MG63 (cell line): ENCODE results near the gene CAPS. TPM values are rescaled to one million over a fixed set of nuclear protein-coding genes. Genes with fewer than 3 reads are reported as not detected.
"Not testable (repeated sequence)": the region's sequence is repeated elsewhere in the genome, so short reads cannot be mapped to it uniquely, and the experiment has no call there.

Source experiments
- DNase-seq: peaks from one replicate; pipeline ENCODE4 v3.0.0-alpha.2; 2020
- H3K27me3 ChIP-seq: fragments of 250-450 bp; sonication (Bioruptor Pico); 2 replicates; pipeline ENCODE4 v1.5.1; 2020; ENCODE audit warnings: mild to moderate bottlenecking, moderate library complexity
- H3K36me3 ChIP-seq: fragments of 250-450 bp; sonication (Bioruptor Pico); 2 replicates; pipeline ENCODE4 v1.5.1; 2020; ENCODE audit warnings: mild to moderate bottlenecking, moderate library complexity
- H3K4me3 ChIP-seq: fragments of 250-450 bp; sonication (Bioruptor Pico); 2 replicates; pipeline ENCODE4 v1.5.1; 2020; ENCODE audit warnings: mild to moderate bottlenecking, moderate library complexity
- H3K9me3 ChIP-seq: fragments of 250-450 bp; sonication (Bioruptor Pico); 2 replicates; pipeline ENCODE4 v1.5.1; 2020; ENCODE audit warnings: mild to moderate bottlenecking, moderate library complexity
- total RNA-seq: library from RNA; depleted of rRNA; stranded (reverse); fragments of >200 nt; shearing (Covaris generic); gene quantifications from 2 replicates; pipeline ENCODE4 v1.2.3, GENCODE V29; 2014; ENCODE audit warnings: low replicate concordance

The CAPS gene
- total RNA-seq, 1 experiment from 2014 or later: 0.36 TPM

DNA sequence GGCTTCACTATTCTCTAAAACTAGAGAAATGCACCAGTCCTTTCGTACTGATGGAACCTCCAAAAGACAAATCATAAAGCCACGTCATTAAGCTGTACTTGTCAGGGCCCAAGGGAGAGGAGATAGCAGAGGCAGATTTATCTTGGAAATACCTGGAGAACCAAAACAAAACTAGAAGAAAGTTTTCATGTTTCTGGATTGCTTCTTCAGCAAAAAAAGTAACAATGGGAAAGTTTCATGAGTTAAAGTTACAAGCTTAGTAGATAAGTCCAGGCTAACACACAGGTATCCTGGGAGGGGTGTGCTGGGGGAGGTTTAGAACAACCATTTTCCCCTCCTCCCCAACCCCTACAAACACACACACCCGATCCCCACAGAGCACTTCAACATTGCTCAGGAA lies 42.3 kb downstream of the CAPS start:
- H3K9me3 ChIP-seq: no peaks in the 10 kb centered on the region
- H3K36me3 ChIP-seq: no peaks in the 10 kb centered on the region
- no peaks in the 10 kb centered on the region for H3K27me3 ChIP-seq
- DNase-seq: no peak
- H3K4me3 ChIP-seq: no peak overlapping the region

DNA sequence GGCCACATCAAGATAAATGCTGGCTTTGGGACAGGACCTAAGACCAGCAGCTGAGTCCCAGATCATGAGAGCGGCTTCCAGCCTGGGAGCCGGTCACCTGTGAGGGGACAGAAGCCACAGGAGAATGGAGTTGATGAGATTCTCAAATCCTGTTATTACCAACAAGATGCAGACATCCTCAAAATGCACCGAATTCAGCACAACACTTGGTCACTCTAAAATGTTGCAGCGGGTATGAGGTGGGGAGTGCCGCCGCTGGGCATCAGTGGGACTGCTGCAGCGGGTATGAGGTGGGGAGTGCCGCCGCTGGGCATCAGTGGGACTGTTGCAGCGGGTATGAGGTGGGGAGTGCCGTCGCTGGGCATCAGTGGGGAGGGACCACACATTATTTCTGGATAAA lies 42.7 kb downstream of the CAPS start:
- Histone ChIP-seq H3K4me3 (no peak overlapping the region), H3K9me3 (no peaks in the 10 kb centered on the region)
- DNase-seq: no peak

DNA sequence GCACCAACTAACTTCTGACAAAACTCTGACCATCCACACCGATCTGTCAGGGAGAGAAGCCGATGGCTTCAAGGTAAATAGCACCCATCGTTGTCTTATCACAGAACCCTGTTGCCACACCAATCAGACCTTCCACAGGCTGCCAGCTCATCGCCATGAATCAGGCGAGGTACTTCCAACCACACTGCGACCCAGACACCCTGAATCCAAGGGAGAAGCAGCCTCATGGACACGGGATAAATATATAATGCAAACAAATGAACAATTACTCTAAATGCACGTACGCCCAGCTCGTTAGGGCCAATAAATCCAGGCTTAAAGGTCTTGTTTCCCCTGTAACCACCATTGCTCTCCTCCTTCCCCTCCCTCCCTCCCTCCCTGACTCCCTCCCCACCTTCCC lies 43.1 kb downstream of the CAPS start:
- no peak for DNase-seq
- Histone ChIP-seq H3K9me3 (no peaks in the 10 kb centered on the region), H3K4me3 (no peak overlapping the region), H3K36me3 (no peaks in the 10 kb centered on the region), H3K27me3 (no peaks in the 10 kb centered on the region)

More for the DNA sequence above, 42.7 kb downstream of the CAPS start:
- Histone ChIP-seq H3K27me3 (no peaks in the 10 kb centered on the region), H3K36me3 (no peaks in the 10 kb centered on the region)

DNA sequence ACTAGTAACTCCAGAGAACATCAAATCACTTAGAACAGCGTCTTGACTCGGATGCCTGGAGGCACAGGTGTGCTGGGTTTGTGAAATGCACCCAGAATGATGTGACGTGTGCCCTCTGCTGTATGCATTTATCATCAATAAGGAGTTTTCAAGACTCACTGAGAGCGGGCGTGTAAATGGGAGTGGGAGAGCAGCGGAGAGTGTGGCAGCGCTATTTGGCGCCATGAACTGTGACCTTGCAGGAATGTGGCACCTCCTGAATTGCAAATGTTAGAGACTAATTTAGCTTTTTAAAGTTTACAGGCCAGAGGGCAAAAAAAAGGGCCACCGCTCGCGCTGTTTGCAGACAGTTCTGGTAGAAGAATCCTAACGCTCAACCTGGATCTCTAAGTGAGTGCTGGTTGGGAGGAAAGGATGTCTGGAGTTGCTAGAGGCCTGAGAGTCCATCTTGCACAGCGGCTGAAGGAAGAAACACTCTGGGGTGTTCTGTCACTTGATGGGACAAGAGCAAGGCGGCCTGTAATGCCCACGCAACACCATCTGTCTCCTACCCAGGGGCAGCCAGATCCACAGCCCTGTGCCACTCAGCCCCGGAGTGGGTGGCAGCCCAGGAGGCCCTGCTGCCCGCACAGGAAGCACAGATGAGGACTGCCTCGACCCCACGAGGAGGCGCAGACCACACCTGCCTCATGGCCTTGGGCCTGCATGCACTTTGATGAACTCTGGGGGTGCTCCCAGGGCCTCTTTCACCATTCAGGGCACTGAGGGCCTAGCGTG lies 44.2 kb downstream of the CAPS start:
- no peak for DNase-seq
- H3K9me3 ChIP-seq: no peaks in the 10 kb centered on the region
- no peak overlapping the region for H3K4me3 ChIP-seq
- H3K36me3 ChIP-seq: no peaks in the 10 kb centered on the region
- no peaks in the 10 kb centered on the region for H3K27me3 ChIP-seq

DNA sequence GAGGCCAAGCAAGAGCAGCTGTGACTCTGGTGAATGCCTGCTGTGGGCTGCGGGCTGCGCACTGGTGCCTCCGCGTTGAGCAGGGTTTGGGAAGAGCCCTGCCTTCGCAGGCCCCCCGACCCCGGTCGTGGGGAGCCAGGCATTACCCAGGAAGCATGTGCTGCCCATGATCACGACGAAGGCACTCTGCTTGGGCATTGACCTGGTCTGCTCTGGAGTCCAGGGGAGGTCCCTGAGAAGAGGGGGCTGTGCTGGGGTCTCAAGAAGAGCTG lies 44.7 kb downstream of the CAPS start:
- H3K9me3 ChIP-seq: no peaks in the 10 kb centered on the region

DNA sequence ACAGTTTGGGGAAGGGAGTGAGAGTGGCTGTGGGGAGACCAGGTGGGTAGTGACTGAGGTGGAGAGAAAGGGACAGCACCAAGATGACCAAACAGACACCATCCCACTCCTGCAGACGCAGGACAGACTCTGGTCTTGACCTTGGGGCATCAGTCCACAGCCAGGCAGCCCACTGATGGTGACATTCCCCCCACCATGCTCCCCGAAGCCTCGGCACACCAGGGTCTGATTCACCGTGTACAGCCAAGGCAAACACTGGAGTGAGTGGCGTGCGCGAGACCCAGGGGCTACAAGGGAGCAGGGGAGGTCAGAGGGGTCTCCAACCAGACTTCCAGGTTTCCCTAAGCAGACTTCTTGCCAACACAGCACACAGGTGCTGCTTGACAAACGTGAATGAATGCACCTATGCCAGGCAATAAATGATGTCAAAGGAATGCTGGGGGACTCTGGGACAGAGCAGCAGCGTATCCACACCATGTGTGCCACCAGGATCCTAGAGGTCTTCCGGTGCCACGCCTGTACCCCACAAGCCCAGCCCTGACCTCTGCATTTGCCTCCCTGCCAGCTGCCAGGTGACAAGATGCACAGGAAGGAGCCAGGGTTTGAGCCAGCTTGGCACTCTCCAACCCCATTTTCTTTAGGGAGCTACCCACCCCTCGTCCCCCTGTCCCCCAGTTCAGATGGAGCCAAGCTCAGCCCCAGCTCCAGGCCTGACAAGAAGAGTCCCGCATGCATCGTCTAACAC lies 45.4 kb downstream of the CAPS start:
- DNase-seq: no peak
- Histone ChIP-seq H3K27me3 (no peaks in the 10 kb centered on the region), H3K9me3 (no peaks in the 10 kb centered on the region), H3K4me3 (no peak overlapping the region), H3K36me3 (no peaks in the 10 kb centered on the region)

More for the DNA sequence above, 44.7 kb downstream of the CAPS start:
- Histone ChIP-seq H3K4me3 (no peak overlapping the region), H3K36me3 (no peaks in the 10 kb centered on the region), H3K27me3 (no peaks in the 10 kb centered on the region)
- no peak for DNase-seq

DNA sequence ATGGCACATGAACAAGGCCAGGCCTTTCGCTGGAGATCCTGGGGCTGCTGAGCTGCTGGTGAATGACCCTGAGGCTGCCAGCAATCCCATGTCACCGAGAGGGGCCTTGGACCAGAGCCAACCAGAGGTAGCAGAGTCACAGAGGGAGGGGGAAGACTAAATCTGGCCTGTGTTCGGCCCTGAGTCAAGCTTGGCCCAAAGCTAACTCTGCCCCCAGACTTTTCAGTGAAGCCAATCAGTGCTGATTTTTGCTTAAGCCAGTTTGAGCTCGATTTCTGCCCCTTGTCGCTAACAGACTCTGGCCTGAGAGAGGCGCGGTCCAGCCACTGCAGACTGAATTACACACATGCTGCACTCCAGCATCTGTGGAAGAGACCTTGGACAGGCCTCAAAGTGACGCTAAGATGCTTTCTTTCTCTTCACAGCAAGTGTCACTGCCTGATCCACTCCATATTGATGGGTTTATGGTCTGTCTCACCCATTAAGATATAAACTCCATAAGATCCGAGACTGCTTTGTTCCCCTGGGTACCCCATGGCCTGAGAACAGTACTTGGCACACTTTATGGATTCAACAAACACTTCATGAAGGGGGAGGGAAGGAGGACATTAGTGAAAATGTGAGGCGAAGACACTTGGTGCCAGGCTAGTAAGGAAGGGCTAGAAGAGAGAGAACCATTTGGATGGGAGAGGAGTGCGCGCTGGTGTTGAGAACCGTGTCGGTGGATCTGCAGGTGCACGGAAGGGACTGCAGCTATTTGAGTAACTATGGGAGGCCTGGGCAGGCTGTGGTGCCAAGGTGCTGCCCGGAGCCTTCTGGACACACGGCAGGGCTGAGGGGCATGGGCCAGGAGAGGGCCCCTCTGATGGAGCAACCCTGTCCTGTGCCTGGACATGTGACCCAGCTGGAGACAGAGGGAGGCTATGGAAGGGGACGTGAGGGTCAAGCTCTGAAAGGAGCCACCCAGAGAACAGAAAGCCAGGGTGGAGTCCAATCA lies 46.2 kb downstream of the CAPS start:
- Histone ChIP-seq H3K4me3 (no peak overlapping the region), H3K9me3 (no peaks in the 10 kb centered on the region), H3K27me3 (no peaks in the 10 kb centered on the region), H3K36me3 (no peaks in the 10 kb centered on the region)
- no peak for DNase-seq

DNA sequence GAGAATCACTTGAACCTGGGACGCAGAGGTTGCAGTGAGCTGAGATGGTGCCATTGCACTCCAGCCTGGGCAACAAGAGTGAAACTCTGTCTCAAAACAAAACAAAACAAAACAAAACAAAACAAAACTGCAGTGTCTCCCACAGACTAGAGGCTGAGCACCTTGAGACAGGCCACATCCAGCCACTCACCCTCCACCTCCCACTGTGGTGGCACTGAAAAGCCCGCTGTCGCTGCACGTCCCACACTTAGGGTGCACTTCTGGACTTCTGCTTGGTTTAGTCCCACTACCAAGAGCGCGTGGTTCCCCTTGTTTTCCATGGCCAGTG lies 47.6 kb downstream of the CAPS start:
- H3K4me3 ChIP-seq, H3K9me3 ChIP-seq, H3K36me3 ChIP-seq, DNase-seq, H3K27me3 ChIP-seq: not testable (repeated sequence)

DNA sequence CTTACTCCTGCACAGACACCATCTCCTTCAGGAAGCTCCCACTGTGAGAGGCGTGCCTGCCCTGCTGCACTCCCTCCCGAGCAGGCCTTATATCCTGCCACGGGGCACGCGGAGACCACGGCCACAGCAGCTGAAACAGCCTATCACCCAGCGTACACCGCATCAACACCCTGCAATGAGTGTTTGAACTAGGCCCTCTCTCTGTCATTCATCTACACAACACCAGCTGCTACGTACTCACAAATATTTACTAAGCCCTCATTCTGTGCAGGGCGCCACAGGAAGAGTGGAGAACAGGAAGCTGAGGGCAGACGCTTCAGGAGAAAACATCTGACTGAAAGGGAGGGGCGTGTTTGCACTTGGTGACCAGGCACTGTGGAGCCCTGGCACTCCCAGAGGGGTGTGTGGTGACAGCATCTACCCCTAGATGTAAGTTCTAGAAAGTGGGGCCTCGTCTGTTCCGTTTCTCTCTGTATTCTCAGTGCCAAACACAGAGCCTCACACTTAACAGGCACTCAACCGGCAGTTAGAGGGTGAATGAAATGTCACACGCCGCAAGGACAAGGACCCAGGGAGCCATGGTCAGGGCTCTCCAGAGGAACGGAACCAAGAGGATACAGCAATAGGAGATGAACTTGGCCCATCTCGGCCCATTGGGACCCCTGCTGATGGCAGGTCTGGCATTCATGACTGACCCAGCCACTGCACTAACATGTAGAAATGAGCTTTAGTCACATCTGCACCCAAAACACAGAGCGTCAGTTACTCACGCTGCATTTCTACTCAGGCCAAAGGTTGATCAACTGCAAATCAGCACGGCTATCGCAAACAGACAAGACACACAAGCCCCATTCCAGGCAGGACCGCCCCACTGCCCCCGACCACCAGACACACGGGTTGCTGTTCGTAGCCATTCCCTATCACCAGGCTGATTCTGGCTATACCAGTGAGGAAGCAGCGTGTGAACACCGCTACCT lies 48.2 kb downstream of the CAPS start:
- no peak for DNase-seq
- Histone ChIP-seq H3K9me3 (no peaks in the 10 kb centered on the region), H3K4me3 (no peak overlapping the region), H3K27me3 (no peaks in the 10 kb centered on the region), H3K36me3 (no peaks in the 10 kb centered on the region)

DNA sequence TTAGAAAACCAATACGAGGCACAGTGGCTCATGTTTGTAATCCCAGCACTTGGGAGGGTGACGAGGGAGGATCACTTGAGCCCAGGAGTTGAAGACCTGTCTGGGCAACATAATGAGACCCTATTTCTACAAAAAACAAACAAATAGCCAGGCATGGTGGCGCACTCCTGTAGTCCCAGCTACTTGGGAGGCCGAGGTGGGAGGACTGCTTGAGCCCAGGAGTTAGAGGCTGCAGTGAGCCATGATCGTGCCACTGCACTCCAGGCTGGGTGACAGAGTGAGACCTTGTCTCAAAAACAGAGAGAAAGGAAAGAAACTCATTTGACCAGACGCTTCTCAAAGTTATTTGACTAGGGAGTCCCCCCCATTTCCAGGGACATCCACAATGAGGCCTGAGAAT lies 49.2 kb downstream of the CAPS start:
- not testable (repeated sequence) for DNase-seq, H3K9me3 ChIP-seq, H3K4me3 ChIP-seq, H3K27me3 ChIP-seq, H3K36me3 ChIP-seq

DNA sequence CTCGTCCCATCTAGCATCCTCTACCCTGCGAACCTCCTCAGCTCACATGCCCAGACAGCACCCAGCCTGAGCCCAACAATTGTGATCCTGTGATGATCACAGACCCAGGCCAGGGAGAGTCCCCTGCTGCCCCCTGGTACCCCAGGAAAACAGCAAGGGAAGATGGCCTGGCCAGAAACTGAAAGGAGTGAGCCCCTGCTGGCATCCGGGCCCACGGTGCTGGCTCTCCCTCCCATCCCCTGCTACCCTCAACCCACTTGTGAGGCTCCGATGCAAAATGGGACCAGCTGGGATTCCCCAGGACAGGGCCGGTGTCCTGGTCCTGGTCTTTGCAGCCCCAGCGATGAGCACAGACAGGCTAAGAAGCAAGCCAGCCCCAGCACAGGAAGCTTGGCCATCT lies 49.8 kb downstream of the CAPS start:
- no peak overlapping the region for H3K4me3 ChIP-seq
- H3K9me3 ChIP-seq: no peaks in the 10 kb centered on the region
- H3K36me3 ChIP-seq: peaks cover 3% of the 10 kb centered on the region
- DNase-seq: no peak
- H3K27me3 ChIP-seq: no peaks in the 10 kb centered on the region

DNA sequence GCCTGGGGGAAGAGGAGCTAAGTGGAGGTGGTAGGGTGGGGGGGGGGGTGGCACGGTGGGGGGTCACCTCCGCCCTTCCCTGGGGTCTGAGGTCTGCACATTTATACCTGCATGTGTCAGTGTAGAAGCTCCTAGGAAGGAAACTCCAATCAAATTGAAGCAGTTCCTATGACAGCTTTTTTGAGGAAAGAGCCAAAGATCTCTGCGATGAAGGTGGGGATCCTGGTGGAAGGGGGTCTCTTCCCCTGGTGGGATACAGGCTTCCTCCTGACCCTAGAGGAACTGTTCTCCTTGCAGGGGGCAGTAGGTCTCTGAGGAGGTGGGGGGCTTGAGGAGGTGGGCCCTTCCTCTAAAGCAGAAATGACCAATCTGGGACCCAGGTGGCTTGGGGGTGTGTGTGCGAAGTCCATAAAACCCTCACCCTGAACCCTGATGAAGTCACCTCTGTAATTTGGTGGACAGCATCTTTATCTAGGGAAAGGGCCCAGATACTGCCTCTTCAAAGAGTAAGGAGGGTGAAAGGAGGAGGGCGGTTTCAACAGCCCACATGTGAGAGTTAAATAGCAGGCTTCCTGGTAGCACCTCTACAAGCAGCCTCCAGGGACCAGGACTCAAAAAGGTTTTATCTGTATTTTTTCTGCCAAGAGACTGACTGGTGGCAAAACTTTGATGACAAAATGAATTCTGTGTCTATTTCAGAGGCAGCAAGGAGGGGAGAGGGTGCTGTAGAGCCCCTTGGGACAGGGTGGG lies 50.9 kb downstream of the CAPS start:
- H3K4me3 ChIP-seq: no peak overlapping the region
- no peak for DNase-seq
- peaks cover 3% of the 10 kb centered on the region for H3K36me3 ChIP-seq
- H3K9me3 ChIP-seq: no peaks in the 10 kb centered on the region
- no peaks in the 10 kb centered on the region for H3K27me3 ChIP-seq
